ENCODE results near the gene CREM. TPM values are rescaled to one million over a fixed set of nuclear protein-coding genes. Genes with fewer than 3 reads are reported as not detected.

The CREM gene
- total RNA-seq, 4 donors from 2014 or later: 12.8 to 15.7 (median 13.3) TPM

GRCh38 chr10:35096312-35096711 lies 30.3 kb upstream of the CREM start:
- no peaks in the 10 kb centered on the region for H3K36me3 ChIP-seq
- no peak for DNase-seq (ENCODE audit: low spot score in 2 of 2)
- H3K27ac ChIP-seq: no peak overlapping the region
- no peak for TF ChIP-seq EP300 (IDR thresholded peaks at IDR 0.05)
- no peak for TF ChIP-seq POLR2AphosphoS5 (IDR thresholded peaks at IDR 0.05)
- TF ChIP-seq CTCF (IDR thresholded peaks at IDR 0.05): no peak
- no peak for TF ChIP-seq POLR2A (IDR thresholded peaks at IDR 0.05)
- no peak overlapping the region for H3K4me3 ChIP-seq
- H3K4me1 ChIP-seq: no peaks in the 10 kb centered on the region
- H3K9me3 ChIP-seq: peaks cover 4% of the 10 kb centered on the region
- 75% methylated on average over 2 of the region's 2 CpGs for WGBS
- H3K27me3 ChIP-seq: peaks cover 13% of the 10 kb centered on the region

- Histone ChIP-seq H3K9me3 (peaks cover 4% of the 10 kb centered on the region), H3K27ac (no peak overlapping the region), H3K36me3 (no peaks in the 10 kb centered on the region), H3K4me3 (no peak overlapping the region), H3K27me3 (peaks cover 13% of the 10 kb centered on the region), H3K4me1 (no peaks in the 10 kb centered on the region)
- WGBS: 70% methylated on average over 1 of the region's 1 CpG
- TF ChIP-seq POLR2AphosphoS5 (IDR thresholded peaks at IDR 0.05) (no peak), POLR2A (IDR thresholded peaks at IDR 0.05) (no peak), CTCF (IDR thresholded peaks at IDR 0.05) (no peak), EP300 (IDR thresholded peaks at IDR 0.05) (no peak)
- DNase-seq (ENCODE audit: low spot score in 2 of 2): no peak
Observed at GRCh38 chr10:35097510-35097909, 29.1 kb upstream of the CREM start.

GRCh38 chr10:35103882-35104281 lies 22.8 kb upstream of the CREM start:
- no peaks in the 10 kb centered on the region for H3K36me3 ChIP-seq
- DNase-seq (ENCODE audit: low spot score in 2 of 2): no peak
- no peaks in the 10 kb centered on the region for H3K4me1 ChIP-seq
- WGBS: 68% methylated on average over 6 of the region's 7 CpGs
- H3K27ac ChIP-seq: no peak overlapping the region
- no peaks in the 10 kb centered on the region for H3K9me3 ChIP-seq
- TF ChIP-seq POLR2A (IDR thresholded peaks at IDR 0.05) (no peak), POLR2AphosphoS5 (IDR thresholded peaks at IDR 0.05) (no peak), EP300 (IDR thresholded peaks at IDR 0.05) (no peak)
- H3K4me3 ChIP-seq: no peak overlapping the region
- no peaks in the 10 kb centered on the region for H3K27me3 ChIP-seq

GRCh38 chr10:35112571-35112970 lies 14.1 kb upstream of the CREM start:
- Histone ChIP-seq H3K4me1 (no peaks in the 10 kb centered on the region), H3K27ac (no peak overlapping the region), H3K4me3 (no peak overlapping the region), H3K27me3 (no peaks in the 10 kb centered on the region), H3K36me3 (no peaks in the 10 kb centered on the region), H3K9me3 (no peaks in the 10 kb centered on the region)
- DNase-seq (ENCODE audit: low spot score in 2 of 2): no peak
- 82% methylated on average over 4 of the region's 4 CpGs for WGBS
- no peak for TF ChIP-seq CTCF (IDR thresholded peaks at IDR 0.05)
- no peak for TF ChIP-seq POLR2AphosphoS5 (IDR thresholded peaks at IDR 0.05)
- TF ChIP-seq POLR2A (IDR thresholded peaks at IDR 0.05): no peak
- TF ChIP-seq EP300 (IDR thresholded peaks at IDR 0.05): no peak

- TF ChIP-seq POLR2A (IDR thresholded peaks at IDR 0.05): no peak
- TF ChIP-seq CTCF (IDR thresholded peaks at IDR 0.05): no peak
- no peak for TF ChIP-seq POLR2AphosphoS5 (IDR thresholded peaks at IDR 0.05)
- no peak for TF ChIP-seq EP300 (IDR thresholded peaks at IDR 0.05)
- 86% methylated on average over 1 of the region's 1 CpG for WGBS
- no peaks in the 10 kb centered on the region for H3K4me1 ChIP-seq
Observed at GRCh38 chr10:35119378-35119777, 7.3 kb upstream of the CREM start.

GRCh38 chr10:35124540-35124939 lies 2.1 kb upstream of the CREM start:
- Histone ChIP-seq H3K4me1 (peaks cover 26% of the 10 kb centered on the region), H3K4me3 (no peak overlapping the region), H3K36me3 (no peaks in the 10 kb centered on the region), H3K27me3 (no peaks in the 10 kb centered on the region), H3K9me3 (no peaks in the 10 kb centered on the region), H3K27ac (no peak overlapping the region)
- TF ChIP-seq CTCF (IDR thresholded peaks at IDR 0.05) (no peak), EP300 (IDR thresholded peaks at IDR 0.05) (no peak)
- DNase-seq (ENCODE audit: low spot score in 2 of 2): no peak
- WGBS: 37% methylated on average over 6 of the region's 6 CpGs

More at GRCh38 chr10:35119378-35119777, 7.3 kb upstream of the CREM start:
- Histone ChIP-seq H3K27ac (no peak overlapping the region), H3K9me3 (no peaks in the 10 kb centered on the region), H3K4me3 (no peak overlapping the region), H3K36me3 (no peaks in the 10 kb centered on the region), H3K27me3 (no peaks in the 10 kb centered on the region)
- DNase-seq (ENCODE audit: low spot score in 2 of 2): no peak
